ENCODE measurements around the gene HBE1.
A peak's percentile ranks its signal among the peaks of the same experiment; 100 is the strongest.
"Not testable (repeated sequence)": the region's sequence is repeated elsewhere in the genome, so short reads cannot be mapped to it uniquely, and the experiment has no call there.

HBE1 gene

DNA sequence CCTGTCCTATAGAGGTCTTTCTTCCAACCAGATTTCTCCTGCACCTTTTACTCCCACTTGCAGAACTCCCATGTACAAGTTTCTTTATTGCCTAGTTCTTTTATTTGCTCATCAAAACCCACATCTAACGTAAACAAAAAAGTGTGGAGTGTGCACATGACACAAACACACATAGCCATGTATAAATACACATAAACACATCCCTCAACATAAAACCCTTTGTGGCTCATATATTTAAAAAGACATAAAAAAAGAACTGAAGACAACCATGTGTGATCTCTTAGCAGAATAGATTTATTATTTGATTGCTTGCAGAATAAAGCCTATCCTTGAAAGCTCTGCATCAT is 16.9 kb downstream of the HBE1 start:
- no peak for DNase-seq (ENCODE audit: low read depth in 2 of 2)
- TF ChIP-seq CTCF (IDR thresholded peaks at IDR 0.05; ENCODE audit: low read depth, low read length): no peak
- H3K4me3 ChIP-seq (replicated peaks in 1 of 2; ENCODE audit: low read depth in 2 of 2, low read length in 2 of 2): no peak overlapping the region

GRCh38 chr11:5252192-5252918 is 17.4 kb downstream of the HBE1 start:
- DNase-seq (ENCODE audit: low read depth in 2 of 2): no peak
- no peak for TF ChIP-seq CTCF (IDR thresholded peaks at IDR 0.05; ENCODE audit: low read depth, low read length)
- H3K4me3 ChIP-seq (replicated peaks in 1 of 2; ENCODE audit: low read depth in 2 of 2, low read length in 2 of 2): no peak overlapping the region

GRCh38 chr11:5251746-5252145 is 18.0 kb downstream of the HBE1 start:
- TF ChIP-seq CTCF (IDR thresholded peaks at IDR 0.05; ENCODE audit: low read depth, low read length): no peak
- no peak for DNase-seq (ENCODE audit: low read depth in 2 of 2)
- no peak overlapping the region for H3K4me3 ChIP-seq (replicated peaks in 1 of 2; ENCODE audit: low read depth in 2 of 2, low read length in 2 of 2)

DNA sequence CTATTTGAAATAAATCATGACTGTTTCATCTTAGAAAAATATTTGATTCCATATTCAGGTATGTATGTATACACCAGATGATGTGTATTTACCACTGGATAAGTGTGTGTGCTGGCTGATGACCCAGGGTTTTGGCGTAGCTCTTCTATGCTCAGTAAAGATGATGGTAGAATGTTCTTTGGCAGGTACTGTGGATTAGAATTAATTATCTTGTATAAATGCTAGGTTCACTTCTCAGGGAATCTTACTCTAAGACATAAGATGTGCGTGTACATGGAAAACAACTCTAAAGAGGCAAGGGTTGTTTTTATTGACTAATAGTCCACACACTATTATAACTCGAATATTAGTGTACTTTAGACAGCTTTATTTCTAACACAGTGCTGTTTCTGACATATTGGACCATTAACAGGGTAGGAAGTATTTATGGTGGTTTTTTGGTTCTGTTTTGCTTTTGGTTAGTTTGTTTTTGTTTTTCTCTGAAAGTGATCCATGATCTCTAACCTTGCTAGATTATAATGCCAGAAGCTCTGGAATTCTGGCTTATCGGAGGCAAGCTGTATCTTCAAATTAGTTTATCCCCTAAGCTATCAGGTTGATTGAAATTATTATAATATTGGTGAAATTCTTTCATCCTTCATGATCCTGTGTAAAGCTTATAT is 19.1 kb downstream of the HBE1 start:
- no peak for DNase-seq (ENCODE audit: low read depth in 2 of 2)
- H3K4me3 ChIP-seq (replicated peaks in 1 of 2; ENCODE audit: low read depth in 2 of 2, low read length in 2 of 2): no peak overlapping the region
- TF ChIP-seq CTCF (IDR thresholded peaks at IDR 0.05; ENCODE audit: low read depth, low read length): no peak

- DNase-seq (ENCODE audit: low read depth in 2 of 2): peak; percentile 9 to 41
- H3K4me3 ChIP-seq (replicated peaks in 1 of 2; ENCODE audit: low read depth in 2 of 2, low read length in 2 of 2): not testable (repeated sequence)
Measured at GRCh38 chr11:5249807-5250396, 19.8 kb downstream of the HBE1 start, which contains the start of gene HBG1. HBG1 (minus strand) TSS chr11:5249857; CDS start chr11:5249804, 53 bp downstream.

DNA sequence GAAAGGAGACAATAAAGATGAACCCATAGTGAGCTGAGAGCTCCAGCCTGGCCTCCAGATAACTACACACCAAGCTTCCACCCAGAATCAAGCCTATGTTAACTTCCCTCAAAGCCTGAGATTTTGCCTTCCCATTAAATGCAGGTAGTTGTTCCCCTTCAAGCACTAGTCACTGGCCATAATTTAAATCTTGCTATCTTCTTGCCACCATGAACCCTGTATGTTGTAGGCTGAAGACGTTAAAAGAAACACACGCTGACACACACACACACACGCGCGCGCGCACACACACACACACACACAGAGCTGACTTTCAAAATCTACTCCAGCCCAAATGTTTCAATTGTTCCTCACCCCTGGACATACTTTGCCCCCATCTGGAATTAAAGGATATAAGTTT is 21.2 kb downstream of the HBE1 start:
- DNase-seq (ENCODE audit: low read depth in 2 of 2); H3K4me3 ChIP-seq (replicated peaks in 1 of 2; ENCODE audit: low read depth in 2 of 2, low read length in 2 of 2): not testable (repeated sequence)

DNA sequence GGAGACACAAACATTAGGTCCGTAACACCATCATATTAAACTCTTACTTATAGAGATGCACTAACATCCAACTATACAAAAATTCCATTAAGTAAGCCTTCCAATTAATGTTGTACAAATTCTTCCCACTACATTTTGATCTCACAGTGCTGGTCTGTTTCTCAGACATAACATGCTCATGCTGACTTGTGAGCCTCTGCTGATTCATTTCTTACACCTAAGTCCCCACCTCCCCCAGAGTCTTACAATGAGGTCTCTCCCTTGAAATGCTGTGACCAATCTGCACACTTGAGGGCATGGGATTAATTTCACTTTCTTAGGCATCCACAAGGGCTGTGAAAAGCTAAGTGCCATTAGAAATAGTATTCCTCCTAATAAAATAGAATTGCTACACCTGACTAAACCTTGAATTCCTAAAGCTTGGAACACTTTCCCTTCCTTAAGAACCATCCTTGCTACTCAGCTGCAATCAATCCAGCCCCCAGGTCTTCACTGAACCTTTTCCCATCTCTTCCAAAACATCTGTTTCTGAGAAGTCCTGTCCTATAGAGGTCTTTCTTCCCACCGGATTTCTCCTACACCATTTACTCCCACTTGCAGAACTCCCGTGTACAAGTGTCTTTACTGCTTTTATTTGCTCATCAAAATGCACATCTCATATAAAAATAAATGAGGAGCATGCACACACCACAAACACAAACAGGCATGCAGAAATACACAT is 22.1 kb downstream of the HBE1 start:
- no peak overlapping the region for H3K4me3 ChIP-seq (replicated peaks in 1 of 2; ENCODE audit: low read depth in 2 of 2, low read length in 2 of 2)
- DNase-seq (ENCODE audit: low read depth in 2 of 2): peak in 1 of 2 donors; percentile 13
- TF ChIP-seq CTCF (IDR thresholded peaks at IDR 0.05; ENCODE audit: low read depth, low read length): no peak

Measured in cardiac fibroblast (primary cell).